ENCODE data around the gene NR5A1.

GRCh38 chr9:124467410-124468060, 39.7 kb downstream of the NR5A1 start:
- no peak for TF ChIP-seq CTCF (IDR thresholded peaks at IDR 0.05 in 2 of 3, conservative IDR thresholded peaks at IDR 0.05 in 1 of 3; ENCODE audit: borderline replicate concordance in 1 of 3, insufficient read depth in 1 of 3, low read depth in 2 of 3, low read length in 2 of 3)
- TF ChIP-seq SIN3A (IDR thresholded peaks at IDR 0.05; ENCODE audit: low read depth): no peak
- no peak for TF ChIP-seq POLR2A (IDR thresholded peaks at IDR 0.05; ENCODE audit: borderline replicate concordance, extremely low read depth, insufficient read depth, insufficient read length)
- no peak for TF ChIP-seq CEBPB (IDR thresholded peaks at IDR 0.05; ENCODE audit: low read depth)
- no peak for TF ChIP-seq ZBTB33 (IDR thresholded peaks at IDR 0.05; ENCODE audit: extremely low read depth, insufficient replicate concordance, low read length)
- TF ChIP-seq TCF7L2 (IDR thresholded peaks at IDR 0.05; ENCODE audit: borderline replicate concordance, extremely low read depth, insufficient read depth, insufficient read length): no peak
- no peak for TF ChIP-seq RAD21 (IDR thresholded peaks at IDR 0.05; ENCODE audit: low read depth)
- no peak for TF ChIP-seq CBX3 (IDR thresholded peaks at IDR 0.05; ENCODE audit: low read depth)
- TF ChIP-seq EZH2 (IDR thresholded peaks at IDR 0.05): no peak
- no peak for TF ChIP-seq REST (IDR thresholded peaks at IDR 0.05; ENCODE audit: low read depth)
- no peak for TF ChIP-seq EZH2phosphoT487 (IDR thresholded peaks at IDR 0.05; ENCODE audit: borderline replicate concordance)

All from HCT116 (cell line).